ENCODE results near the gene POLL.

Gene POLL

DNA sequence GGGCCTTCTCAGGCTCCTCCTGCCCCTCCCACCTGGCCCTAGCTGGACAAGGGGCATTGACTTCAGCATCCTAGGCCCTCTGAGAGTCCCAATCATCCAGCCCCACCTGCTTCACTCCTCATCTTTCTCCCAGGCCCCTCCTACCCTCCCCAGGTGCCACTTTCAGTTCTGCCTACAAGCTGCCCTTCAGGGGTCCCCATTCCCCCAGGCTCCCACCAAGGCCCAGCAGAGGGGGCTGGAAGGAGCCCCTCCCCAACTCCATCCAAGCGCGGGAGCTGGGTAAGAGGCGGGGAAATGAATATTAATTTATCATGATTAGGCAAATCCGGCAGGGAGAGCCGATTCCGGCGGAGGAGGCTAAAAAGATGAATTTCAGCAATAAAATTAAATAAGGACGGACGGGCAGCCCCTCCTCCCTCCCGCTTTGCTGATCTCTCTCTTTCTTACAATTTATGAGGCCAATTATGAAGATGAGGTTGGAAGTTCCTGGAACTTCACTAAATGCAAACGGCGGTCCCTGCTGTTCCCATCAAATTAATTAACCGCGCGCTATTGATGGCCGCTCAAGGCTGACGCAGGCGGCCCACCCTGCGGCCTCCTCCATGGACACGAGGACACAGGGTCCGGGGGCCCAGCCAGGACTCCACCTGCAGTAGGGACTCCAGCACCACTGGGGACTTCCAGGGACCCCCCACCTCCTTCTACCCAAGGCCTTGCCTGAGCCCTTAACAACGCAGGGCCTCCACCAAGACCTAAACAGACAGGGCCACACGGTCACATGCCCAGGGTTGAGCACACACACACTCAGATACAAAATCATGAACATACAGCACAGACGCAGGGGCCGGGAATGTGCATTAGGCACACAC is 13.9 kb downstream of the POLL start:
- peaks cover 17% of the 10 kb centered on the region for H3K4me1 ChIP-seq (ENCODE audit: control insufficient read depth, insufficient read depth, low read depth, low read length)
- no peak overlapping the region for H3K4me3 ChIP-seq (ENCODE audit: insufficient read depth in 1 of 2, low read depth in 1 of 2, low read length in 2 of 2)
- no peak overlapping the region for H3K18ac ChIP-seq (ENCODE audit: low read depth in 1 of 2, low read length in 2 of 2)
- H2AK5ac ChIP-seq (ENCODE audit: low read length, severe bottlenecking) = no peak overlapping the region
- H3K9ac ChIP-seq (ENCODE audit: low read length) = no peak overlapping the region
- no peak overlapping the region for H2AFZ ChIP-seq (ENCODE audit: low read depth, low read length)
- H4K8ac ChIP-seq (ENCODE audit: low read length) = no peak overlapping the region
- peaks cover 12 to 25% of the 10 kb centered on the region in 2 experiments for H3K36me3 ChIP-seq (ENCODE audit: control insufficient read depth in 1 of 2, insufficient read depth in 2 of 2, low read depth in 1 of 2, low read length in 2 of 2)
- peaks cover 6% of the 10 kb centered on the region for H3K9me3 ChIP-seq (ENCODE audit: control insufficient read depth, low read length)
- H3K79me1 ChIP-seq (replicated peaks; ENCODE audit: low read length, poor library complexity, severe bottlenecking) = no peaks in the 10 kb centered on the region
- H3K4ac ChIP-seq (ENCODE audit: low read depth in 1 of 2, low read length in 2 of 2) = no peak overlapping the region
- 97% methylated on average over 25 of the region's 25 CpGs for WGBS
- H3K4me2 ChIP-seq (ENCODE audit: low read length, poor library complexity, severe bottlenecking) = no peak overlapping the region
- H3K14ac ChIP-seq (ENCODE audit: low read length in 2 of 2) = no peak overlapping the region
- peaks cover 12 to 18% of the 10 kb centered on the region in 2 experiments for H3K27me3 ChIP-seq (ENCODE audit: control insufficient read depth in 1 of 2, insufficient read depth in 1 of 2, low read length in 2 of 2)
- H3K27ac ChIP-seq (ENCODE audit: low read length, poor library complexity, severe bottlenecking) = no peak overlapping the region
- H2BK120ac ChIP-seq (ENCODE audit: low read depth, low read length) = no peak overlapping the region
- H2BK15ac ChIP-seq (ENCODE audit: low read depth, poor library complexity, severe bottlenecking) = no peak overlapping the region
- no peak overlapping the region for H2BK12ac ChIP-seq (ENCODE audit: low read length in 2 of 2)
- no peak overlapping the region for H4K91ac ChIP-seq (ENCODE audit: low read length)
- DNase-seq = no peak
- no peak overlapping the region for H3K23ac ChIP-seq (ENCODE audit: low read length in 2 of 2)
- H2BK5ac ChIP-seq (ENCODE audit: low read depth, low read length, poor library complexity, severe bottlenecking) = no peak overlapping the region

DNA sequence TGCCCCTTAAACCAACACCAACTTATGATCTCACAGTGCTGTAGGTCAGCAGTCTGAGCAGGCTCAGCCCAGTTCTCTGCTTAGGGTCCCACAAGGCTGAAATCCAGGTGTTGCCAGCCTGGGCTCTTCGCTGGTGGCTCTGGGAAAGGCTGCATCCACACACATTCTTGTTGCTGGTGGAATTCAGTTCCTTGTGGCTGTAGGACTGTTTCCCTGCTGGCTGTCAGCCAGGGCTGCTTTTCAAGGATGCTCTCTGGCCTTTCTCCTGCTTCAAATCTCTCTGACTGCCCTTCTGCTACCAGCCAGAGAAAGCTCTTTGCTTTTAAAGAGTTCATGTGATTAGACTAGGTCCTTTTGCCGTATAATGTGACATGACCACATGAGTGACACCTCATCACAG is 15.3 kb downstream of the POLL start:
- 84% methylated on average over 2 of the region's 2 CpGs for WGBS
- Histone ChIP-seq H3K27ac (ENCODE audit: low read length, poor library complexity, severe bottlenecking) (no peak overlapping the region), H3K4me3 (ENCODE audit: insufficient read depth in 1 of 2, low read depth in 1 of 2, low read length in 2 of 2) (no peak overlapping the region), H3K9me3 (ENCODE audit: control insufficient read depth, low read length) (peaks cover 6% of the 10 kb centered on the region), H3K9ac (ENCODE audit: low read length) (no peak overlapping the region), H2BK5ac (ENCODE audit: low read depth, low read length, poor library complexity, severe bottlenecking) (no peak overlapping the region), H2BK15ac (ENCODE audit: low read depth, poor library complexity, severe bottlenecking) (no peak overlapping the region), H3K18ac (ENCODE audit: low read depth in 1 of 2, low read length in 2 of 2) (no peak overlapping the region), H2BK120ac (ENCODE audit: low read depth, low read length) (no peak overlapping the region), H4K8ac (ENCODE audit: low read length) (no peak overlapping the region), H3K14ac (ENCODE audit: low read length in 2 of 2) (no peak overlapping the region), H3K4ac (ENCODE audit: low read depth in 1 of 2, low read length in 2 of 2) (no peak overlapping the region), H2AK5ac (ENCODE audit: low read length, severe bottlenecking) (no peak overlapping the region), H3K23ac (ENCODE audit: low read length in 2 of 2) (no peak overlapping the region), H3K27me3 (ENCODE audit: control insufficient read depth in 1 of 2, insufficient read depth in 1 of 2, low read length in 2 of 2) (peaks cover 23 to 30% of the 10 kb centered on the region in 2 experiments), H2BK12ac (ENCODE audit: low read length in 2 of 2) (no peak overlapping the region), H3K4me2 (ENCODE audit: low read length, poor library complexity, severe bottlenecking) (no peak overlapping the region), H2AFZ (ENCODE audit: low read depth, low read length) (no peak overlapping the region), H3K36me3 (ENCODE audit: control insufficient read depth in 1 of 2, insufficient read depth in 2 of 2, low read depth in 1 of 2, low read length in 2 of 2) (peaks cover 2 to 11% of the 10 kb centered on the region in 2 experiments), H4K91ac (ENCODE audit: low read length) (no peak overlapping the region), H3K4me1 (ENCODE audit: control insufficient read depth, insufficient read depth, low read depth, low read length) (peaks cover 17% of the 10 kb centered on the region), H3K79me1 (replicated peaks; ENCODE audit: low read length, poor library complexity, severe bottlenecking) (no peaks in the 10 kb centered on the region)
- no peak for DNase-seq

DNA sequence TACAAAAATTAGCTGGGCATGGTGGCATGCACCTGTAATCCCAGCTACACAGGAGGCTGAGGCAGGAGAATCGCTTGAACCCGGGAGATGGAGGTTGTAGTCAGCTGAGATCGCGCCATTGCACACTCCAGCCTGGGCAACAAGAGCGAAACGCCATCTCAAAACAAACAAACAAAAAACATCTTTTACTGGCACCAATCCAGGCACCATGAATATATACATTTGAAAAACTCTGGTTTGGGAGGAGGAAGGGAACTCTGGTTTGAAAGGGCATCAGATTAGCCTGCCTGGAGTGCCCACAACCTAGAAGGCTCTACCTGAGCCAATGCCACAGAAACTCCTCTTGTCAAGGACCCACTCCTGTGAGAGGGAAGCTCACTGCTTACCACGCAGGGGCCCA is 15.9 kb downstream of the POLL start:
- H2AFZ ChIP-seq (ENCODE audit: low read depth, low read length) = no peak overlapping the region

GRCh38 chr10:101571271-101571925 is 16.7 kb downstream of the POLL start:
- Histone ChIP-seq H3K27me3 (ENCODE audit: control insufficient read depth in 1 of 2, insufficient read depth in 1 of 2, low read length in 2 of 2) (peaks cover 37 to 44% of the 10 kb centered on the region in 2 experiments), H3K79me1 (replicated peaks; ENCODE audit: low read length, poor library complexity, severe bottlenecking) (no peaks in the 10 kb centered on the region), H3K27ac (ENCODE audit: low read length, poor library complexity, severe bottlenecking) (no peak overlapping the region), H3K4ac (ENCODE audit: low read depth in 1 of 2, low read length in 2 of 2) (no peak overlapping the region), H2AFZ (ENCODE audit: low read depth, low read length) (no peak overlapping the region), H3K9me3 (ENCODE audit: control insufficient read depth, low read length) (peaks cover 6% of the 10 kb centered on the region), H4K91ac (ENCODE audit: low read length) (peak overlapping the region; percentile 75), H2AK5ac (ENCODE audit: low read length, severe bottlenecking) (no peak overlapping the region), H3K18ac (ENCODE audit: low read depth in 1 of 2, low read length in 2 of 2) (no peak overlapping the region), H3K4me3 (ENCODE audit: insufficient read depth in 1 of 2, low read depth in 1 of 2, low read length in 2 of 2) (no peak overlapping the region), H3K4me1 (ENCODE audit: control insufficient read depth, insufficient read depth, low read depth, low read length) (peaks cover 22% of the 10 kb centered on the region), H3K9ac (ENCODE audit: low read length) (no peak overlapping the region), H2BK15ac (ENCODE audit: low read depth, poor library complexity, severe bottlenecking) (no peak overlapping the region), H4K8ac (ENCODE audit: low read length) (no peak overlapping the region), H3K23ac (ENCODE audit: low read length in 2 of 2) (no peak overlapping the region), H2BK5ac (ENCODE audit: low read depth, low read length, poor library complexity, severe bottlenecking) (no peak overlapping the region), H3K36me3 (ENCODE audit: control insufficient read depth in 1 of 2, insufficient read depth in 2 of 2, low read depth in 1 of 2, low read length in 2 of 2) (no peaks in the 10 kb centered on the region), H3K14ac (ENCODE audit: low read length in 2 of 2) (no peak overlapping the region), H2BK12ac (ENCODE audit: low read length in 2 of 2) (no peak overlapping the region), H3K4me2 (ENCODE audit: low read length, poor library complexity, severe bottlenecking) (peak overlapping the region; percentile 7), H2BK120ac (ENCODE audit: low read depth, low read length) (no peak overlapping the region)
- 83% methylated on average over 8 of the region's 8 CpGs for WGBS
- DNase-seq = no peak

More for the DNA sequence above, 15.9 kb downstream of the POLL start:
- Histone ChIP-seq H3K4me2 (ENCODE audit: low read length, poor library complexity, severe bottlenecking) (no peak overlapping the region), H2BK15ac (ENCODE audit: low read depth, poor library complexity, severe bottlenecking) (no peak overlapping the region), H3K4me3 (ENCODE audit: insufficient read depth in 1 of 2, low read depth in 1 of 2, low read length in 2 of 2) (no peak overlapping the region), H3K9ac (ENCODE audit: low read length) (no peak overlapping the region), H3K27ac (ENCODE audit: low read length, poor library complexity, severe bottlenecking) (no peak overlapping the region), H3K36me3 (ENCODE audit: control insufficient read depth in 1 of 2, insufficient read depth in 2 of 2, low read depth in 1 of 2, low read length in 2 of 2) (peaks cover 0 to 5% of the 10 kb centered on the region in 2 experiments), H3K18ac (ENCODE audit: low read depth in 1 of 2, low read length in 2 of 2) (no peak overlapping the region), H4K8ac (ENCODE audit: low read length) (no peak overlapping the region), H3K4ac (ENCODE audit: low read depth in 1 of 2, low read length in 2 of 2) (no peak overlapping the region), H3K27me3 (ENCODE audit: control insufficient read depth in 1 of 2, insufficient read depth in 1 of 2, low read length in 2 of 2) (peaks cover 29 to 37% of the 10 kb centered on the region in 2 experiments), H3K79me1 (replicated peaks; ENCODE audit: low read length, poor library complexity, severe bottlenecking) (no peaks in the 10 kb centered on the region), H2BK5ac (ENCODE audit: low read depth, low read length, poor library complexity, severe bottlenecking) (no peak overlapping the region), H4K91ac (ENCODE audit: low read length) (no peak overlapping the region), H2BK120ac (ENCODE audit: low read depth, low read length) (no peak overlapping the region), H3K4me1 (ENCODE audit: control insufficient read depth, insufficient read depth, low read depth, low read length) (peaks cover 17% of the 10 kb centered on the region), H3K9me3 (ENCODE audit: control insufficient read depth, low read length) (peaks cover 6% of the 10 kb centered on the region), H2BK12ac (ENCODE audit: low read length in 2 of 2) (no peak overlapping the region), H3K14ac (ENCODE audit: low read length in 2 of 2) (no peak overlapping the region), H2AK5ac (ENCODE audit: low read length, severe bottlenecking) (no peak overlapping the region), H3K23ac (ENCODE audit: low read length in 2 of 2) (no peak overlapping the region)
- no peak for DNase-seq
- WGBS = 100% methylated on average over 3 of the region's 7 CpGs

All from mesenchymal stem cell (in vitro differentiated cells and primary cell).